ENCODE results near the gene ATXN10.

The ATXN10 gene

DNA sequence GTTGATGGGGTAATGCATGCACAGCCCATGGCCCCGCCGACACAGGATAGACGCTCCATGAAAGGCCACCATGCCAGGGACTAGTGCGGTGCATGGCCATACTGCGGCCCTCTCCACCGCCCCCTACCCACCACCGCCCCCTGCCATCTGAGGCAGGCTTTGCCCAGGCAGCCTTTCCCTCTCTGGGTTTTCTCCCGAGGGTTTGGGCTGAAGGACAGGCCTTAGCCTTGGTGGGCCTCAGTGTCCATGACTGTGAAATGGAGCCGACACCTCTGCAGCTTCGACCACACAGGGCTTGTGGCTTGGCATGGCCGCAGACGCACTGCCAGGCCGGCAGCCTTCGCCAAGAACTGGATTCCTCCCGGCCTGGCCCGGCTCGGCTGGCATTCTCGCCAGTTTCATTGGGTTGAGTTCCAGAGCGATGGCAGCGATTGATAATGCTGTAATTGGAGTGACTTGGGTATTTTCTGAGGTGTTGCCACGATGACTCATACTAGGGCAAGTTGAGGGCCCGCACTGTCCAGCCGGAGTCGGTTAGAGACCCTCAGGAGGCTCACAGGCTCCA, 194.0 kb downstream of the ATXN10 start:
- no peak for DNase-seq

DNA sequence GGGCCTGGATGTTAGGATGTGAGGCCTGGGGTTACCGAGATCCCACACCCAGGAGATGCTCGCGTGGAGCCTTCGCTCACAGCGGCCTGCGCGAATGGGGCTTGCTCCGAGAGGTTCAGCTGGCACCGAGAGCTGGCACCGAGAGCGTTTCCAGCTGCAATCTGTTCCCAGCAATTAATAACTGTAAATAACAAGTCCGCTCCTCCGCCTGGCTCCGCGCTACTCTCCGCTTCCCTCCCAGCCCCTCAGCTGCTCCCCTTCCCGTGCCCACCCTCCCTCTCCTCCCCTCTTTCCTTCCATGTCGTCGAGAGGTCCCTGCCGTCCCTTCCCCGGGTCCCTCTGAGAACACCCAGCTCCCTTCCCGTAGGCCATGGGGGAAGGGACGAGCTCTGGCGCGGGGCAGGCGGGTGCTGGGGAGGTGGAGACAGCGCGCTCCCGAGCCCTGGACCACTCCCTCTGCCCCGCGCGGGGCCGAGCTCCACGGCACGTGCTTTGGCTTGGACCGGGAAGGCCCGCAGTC, 194.6 kb downstream of the ATXN10 start:
- DNase-seq, result no peak

DNA sequence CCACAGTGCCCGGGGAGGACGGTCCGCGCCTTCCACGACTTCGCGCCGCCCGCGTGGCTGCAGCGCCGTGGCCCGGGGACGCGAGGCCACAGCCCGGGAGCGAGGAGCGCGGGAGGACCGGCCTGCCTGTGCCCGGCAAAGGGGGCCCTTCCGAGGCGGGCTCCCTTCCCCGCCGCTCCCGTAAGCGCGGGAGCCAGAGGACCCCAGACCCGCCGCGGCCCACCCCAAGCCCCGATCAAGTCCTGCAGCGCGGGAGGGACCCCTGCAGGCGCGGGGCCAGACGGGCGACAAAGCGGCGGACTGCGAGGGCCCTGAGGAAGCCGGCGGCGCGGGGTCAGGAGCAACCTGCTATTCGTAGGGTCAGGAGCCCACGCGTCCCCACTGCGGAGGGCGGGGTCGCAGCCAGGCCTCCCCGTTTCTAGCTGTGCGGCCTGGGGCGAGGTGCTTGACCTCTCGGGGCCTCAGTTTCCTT, 195.0 kb downstream of the ATXN10 start:
- no peak for DNase-seq

DNA sequence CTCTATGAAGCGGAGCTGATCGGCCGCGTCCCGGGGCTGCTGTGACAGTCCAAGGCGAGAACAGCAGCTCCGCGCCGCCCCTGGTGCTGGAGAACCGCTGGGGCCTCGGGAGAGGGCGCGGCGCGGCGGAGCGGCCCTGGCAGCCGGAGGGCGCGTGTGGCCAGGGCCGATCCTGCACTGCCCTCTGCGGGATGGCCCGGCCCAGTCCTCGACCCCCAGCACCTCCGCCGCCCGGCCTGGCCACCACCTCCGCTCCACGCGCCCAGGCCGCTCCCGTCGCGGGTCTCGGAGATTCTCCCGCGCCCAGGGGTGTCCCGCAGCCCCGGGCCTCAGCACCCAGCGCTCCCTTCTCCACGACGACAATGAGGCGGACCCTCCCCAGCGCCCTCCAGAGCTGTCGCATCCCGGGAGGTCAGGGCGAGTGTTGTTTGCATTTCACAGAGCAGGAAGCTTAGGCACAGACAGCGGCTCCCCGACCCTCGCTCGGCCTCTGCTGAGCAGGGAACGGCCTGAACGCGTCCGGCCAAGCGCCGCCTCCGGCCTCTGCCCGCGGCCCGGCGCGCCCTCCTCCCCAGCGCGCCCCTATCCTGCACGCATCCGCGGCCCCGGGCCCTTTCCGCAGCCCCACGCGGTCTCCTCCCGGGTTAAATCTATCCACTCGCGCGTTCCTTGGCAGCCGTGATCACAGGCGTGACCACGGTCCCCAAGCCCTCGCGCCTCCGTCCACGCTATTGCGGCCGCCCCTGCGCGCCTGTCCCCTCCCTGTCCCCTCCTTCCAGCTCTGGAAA, 195.7 kb downstream of the ATXN10 start:
- DNase-seq, result no peak

DNA sequence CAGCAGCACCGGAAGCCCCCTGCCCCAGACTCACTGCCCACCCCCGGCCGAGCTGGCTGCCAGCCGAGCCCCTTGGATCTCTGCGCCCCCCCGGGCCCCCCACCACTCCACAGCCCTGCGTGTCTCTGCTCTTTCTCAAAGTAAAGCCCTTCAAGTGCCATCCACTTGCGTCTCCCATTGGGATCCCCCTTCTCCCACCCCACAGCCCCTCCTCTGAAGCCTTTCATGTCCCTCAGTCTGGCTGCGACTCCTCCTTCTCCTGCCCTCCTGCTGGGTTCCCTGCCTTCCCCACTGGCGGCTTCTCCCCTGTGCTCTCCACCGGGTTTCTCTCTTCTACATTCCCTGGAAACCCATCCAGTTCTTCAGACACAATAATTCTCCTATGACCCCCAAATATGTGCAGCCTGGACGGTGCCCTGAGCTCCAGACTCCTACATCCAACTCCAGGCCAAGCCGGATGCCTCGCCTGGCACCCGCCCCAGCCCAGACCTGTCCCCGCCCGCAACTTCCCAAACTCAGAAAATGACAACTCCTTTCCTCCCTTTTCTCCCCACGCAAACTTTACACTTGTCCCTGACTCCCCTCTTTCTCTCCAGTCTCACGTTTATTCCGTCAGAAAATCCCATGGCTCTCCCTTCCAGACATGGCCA, 196.4 kb downstream of the ATXN10 start:
- DNase-seq, result no peak

DNA sequence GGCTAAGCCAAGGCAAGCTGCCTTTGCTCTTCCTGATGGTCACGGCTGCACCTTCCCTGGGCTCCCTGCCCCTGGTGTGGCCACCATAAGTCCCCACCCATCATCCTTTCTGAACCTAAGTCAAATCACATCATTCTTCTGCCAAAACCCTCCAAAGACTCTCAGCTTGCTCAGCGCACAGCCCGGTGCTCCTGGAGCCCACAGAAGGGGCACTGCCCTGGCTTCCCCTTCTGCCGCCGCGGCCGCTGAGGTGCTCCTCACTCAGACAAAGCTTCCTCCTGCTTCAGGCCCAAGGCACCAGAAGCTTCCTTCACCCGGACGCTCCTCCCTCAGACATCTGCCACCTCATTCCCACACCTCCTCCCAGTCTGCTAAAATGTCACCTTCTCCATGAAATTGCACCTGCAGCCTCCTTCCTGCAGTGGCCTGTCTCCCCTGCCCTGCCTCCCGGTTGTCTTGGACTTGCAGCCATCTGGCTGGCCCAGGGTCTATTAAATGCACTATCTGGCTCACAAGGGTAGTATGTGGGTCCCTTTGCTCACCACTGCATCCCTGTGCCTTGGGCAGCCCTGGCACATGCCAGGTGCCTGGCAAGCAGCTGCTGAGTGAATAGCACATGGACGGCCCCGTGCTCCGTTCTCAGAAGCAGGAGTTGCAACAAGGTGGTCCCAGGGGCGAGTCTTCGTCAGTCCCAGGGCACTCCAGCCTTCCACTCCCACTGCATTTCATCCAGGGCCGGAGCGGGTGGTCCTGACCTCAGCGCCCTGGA, 197.1 kb downstream of the ATXN10 start:
- DNase-seq, result no peak

DNA sequence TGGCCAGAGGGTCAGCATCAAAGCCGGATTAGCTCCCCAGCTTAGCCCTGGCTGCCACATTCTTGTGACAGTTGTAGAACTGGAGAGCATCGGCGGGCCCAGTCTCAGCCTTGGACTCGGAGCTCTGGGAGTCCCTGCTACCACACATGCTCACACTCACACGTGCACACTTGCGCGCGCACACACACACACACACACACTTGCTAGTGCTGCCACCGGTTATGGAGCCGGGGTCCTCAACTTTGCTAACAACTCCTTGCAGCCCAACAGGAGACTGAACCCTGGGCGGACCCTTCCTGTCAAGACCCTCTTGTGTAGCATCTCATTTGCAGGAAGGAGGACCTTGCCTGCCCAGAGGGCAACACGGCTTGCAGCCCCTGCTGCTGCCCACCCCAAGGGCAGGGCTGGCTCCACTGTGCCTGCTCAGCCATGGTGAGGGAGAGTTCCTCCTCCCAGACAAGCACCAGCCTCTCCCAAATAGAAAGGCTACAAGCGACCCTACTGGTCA, 197.8 kb downstream of the ATXN10 start:
- DNase-seq, result no peak

DNA sequence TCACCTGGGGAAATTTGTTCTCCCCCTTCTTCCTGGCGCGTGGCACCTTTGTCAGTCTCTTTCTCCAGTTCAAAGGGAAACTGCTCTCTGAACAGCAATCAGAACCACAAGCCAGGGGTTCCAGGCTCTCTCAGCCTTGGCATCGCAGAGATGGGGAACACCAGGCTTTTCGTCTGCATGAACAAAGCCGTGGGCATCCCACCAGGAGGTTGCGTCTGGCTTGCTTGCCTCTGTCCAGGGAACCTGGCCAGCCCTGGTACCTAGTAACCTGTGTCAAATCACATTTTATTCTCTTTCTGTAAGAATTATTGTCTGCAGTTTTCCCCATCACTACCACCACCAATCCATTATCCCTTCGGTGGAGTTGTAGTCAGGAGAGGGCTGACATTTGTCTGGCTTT, 198.4 kb downstream of the ATXN10 start:
- no peak for DNase-seq

DNA sequence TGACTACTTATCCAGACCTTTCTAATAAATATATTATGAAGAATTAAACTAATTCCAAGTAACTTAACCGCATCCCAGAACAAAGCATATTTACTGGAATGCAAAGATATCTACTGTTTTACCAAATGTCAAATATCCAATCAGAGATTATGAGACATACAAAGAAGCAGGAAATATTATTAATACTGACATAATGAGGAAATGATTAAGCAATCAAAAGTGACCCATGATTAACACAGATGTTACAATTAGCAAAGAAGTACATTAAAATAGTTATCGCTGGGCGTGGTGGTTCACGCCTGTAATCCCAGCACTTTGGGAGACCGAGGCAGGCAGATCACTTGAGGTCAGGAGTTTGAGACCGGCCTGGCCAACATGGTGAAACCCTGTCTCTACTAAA, 200.1 kb downstream of the ATXN10 start:
- no peak for DNase-seq

DNA sequence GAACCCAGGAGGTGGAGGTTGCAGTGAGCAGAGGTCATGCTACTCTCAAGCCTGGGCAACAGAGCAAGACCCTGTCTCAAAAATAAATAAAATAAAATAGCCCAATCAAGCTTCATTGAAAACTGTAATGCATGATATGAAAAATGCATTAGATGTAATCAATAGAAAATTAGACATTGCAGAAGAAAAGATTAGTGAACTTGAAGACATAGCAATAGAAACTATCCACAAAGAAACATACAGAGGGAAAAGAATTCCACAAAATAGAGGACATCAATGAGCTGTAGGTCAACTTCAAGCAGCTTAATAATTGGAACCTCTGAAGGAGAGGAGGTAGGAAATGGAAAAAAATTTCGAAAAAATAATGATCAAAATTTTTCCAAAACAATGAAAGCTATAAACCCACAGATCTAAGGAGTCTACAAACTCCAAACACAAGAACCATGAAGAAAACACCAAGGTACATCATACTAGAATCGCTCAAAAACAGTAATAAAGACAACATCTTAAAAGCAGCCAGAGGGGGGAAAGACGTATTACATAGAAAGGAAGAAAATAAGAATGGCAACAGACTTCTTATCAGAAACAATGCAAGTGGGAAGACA, 201.1 kb downstream of the ATXN10 start:
- DNase-seq, result no peak

DNA sequence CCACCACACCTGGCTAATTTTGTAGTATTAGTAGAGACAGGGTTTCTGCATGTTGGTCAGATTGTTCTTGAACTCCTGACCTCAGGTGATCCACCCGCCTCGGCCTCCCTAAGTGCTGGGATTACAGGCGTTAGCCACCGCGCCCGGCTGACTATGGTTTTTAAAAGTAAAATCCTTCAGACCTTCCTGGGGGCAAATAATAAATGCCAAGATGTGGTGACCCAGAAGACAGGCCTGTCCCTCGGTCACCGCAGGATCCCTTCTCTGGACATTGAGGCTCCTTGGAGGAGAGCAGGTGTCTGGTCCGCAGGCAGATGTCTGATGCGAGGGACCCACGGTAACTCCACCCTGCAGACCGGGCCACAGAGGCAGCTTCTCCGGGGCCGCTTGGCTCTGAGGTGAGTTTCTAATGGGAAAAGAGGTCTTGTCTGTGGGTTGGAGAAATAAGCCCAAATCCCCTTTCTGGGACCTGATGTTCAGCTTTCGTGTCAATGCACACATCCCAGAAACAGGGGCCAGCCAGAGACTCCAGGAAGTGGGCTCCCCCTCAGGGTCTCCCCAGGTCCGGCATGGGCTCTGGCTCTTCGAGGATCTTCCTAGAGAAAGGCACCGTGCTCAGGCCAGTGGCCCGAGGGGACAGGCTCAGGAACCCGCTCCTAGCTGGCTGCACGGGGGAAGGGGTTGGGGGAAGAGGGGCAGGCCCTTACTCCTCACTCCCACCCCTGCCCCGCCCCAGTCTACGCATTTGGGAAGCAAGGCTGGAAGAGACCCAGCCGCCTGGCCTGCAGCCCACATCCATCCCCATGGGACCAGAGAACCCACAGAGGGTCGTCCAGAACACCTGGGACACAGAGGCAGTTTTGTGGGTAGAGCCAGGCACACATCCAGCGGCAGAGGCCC, 204.8 kb downstream of the ATXN10 start:
- no peak for DNase-seq

DNA sequence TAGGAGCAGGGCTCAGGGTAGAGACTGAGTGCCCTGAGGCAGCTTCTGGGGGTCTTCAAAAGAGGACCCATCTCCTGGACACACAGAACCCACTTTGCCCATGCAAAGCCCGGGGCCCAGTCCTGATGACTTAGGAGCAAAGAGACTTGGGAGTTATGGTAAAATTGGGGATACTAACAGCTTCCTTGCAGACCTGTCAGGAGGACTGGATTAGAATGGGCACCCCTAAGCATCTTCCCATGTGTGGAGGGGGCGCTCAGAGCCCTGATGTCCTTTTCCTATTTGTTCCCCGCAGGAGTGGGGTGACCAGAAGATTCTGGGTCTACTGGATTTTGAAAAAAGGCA, 205.4 kb downstream of the ATXN10 start:
- no peak for DNase-seq

DNA sequence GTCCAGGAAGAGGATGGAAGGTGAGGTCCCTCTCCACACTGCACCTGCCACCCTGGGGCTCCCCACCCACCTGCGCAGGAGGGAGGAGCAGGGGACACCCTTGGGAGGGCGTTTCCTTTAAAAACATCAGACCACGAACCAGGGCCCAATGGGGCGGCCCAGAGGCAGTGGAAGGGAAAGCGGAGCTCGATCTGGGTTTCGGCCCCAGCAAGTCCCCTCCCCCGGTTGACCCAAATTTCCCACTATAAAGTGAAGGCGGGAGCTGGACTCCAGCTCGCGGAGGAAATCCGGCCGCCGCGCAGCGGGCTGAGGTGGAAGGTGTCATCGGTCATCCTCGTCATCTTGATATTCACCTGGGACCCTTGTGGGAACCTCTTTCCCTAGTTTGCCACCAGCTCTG, 206.0 kb downstream of the ATXN10 start:
- no peak for DNase-seq

DNA sequence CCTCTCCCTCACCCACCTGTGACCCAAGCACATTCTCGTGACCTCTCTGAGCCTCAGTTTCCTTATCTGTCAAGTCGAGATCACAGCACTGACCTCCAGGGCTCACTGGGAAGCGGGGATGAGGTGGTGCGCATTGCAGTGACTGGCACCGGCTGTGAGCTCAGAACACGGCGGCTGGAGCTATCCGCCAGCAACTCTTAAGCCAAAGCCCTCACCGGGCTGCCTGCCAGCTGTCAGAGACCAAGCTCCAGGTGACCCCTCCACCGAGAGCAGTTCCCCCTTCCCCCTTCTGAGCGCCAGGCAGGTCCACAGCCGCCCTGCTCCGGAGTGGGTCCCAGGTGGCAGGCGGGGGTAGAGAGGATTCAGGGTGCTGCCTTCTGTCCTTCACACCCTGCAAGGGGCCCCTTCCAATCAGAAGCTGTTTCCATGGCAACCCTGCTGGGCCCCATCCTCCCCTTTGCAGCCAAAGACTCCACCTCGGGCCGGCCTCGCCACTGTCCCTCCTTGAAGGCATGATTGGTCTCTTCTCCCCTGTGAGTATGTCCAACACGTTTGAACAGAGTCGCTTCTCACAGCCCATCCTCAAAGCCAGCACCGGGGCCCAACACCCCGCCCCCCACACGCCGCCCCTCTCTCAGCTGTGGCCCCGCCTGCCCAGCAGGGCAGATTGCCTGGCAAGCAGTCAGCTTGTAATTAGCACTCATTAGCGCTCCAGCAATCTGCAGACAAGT, 206.6 kb downstream of the ATXN10 start:
- DNase-seq, result no peak

DNA sequence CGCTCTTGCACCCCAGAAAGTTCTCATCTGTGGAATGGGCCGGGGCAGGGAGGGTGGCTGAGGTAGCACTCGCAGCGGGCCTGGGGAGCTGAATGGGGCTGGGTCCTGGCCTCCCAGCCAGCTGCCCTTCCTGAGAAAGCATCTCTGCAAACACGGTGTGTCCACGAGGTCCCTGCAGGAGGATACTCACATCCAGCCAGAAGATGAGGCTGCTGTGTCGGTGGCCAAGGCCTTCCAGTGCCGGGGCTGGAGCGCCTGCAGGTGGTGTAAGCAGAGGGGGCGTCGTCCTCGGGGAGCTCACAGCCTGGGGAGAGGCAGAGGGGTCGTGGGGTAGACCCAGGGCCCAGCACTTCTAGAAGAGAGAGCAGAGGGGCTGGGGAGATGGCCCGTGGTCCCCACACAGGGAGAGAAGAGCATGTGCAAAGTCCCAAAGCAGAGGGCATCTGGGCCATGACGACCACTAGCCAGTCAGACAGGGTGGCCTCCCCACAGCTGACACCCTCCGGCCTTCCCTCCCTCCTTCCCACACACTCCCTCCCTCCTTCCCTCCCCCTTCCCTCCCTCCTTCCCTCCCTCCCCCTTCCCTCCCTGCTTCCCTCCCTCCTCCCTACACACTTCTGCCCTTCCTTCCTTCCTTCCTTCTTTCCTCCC, 207.4 kb downstream of the ATXN10 start:
- no peak for DNase-seq

DNA sequence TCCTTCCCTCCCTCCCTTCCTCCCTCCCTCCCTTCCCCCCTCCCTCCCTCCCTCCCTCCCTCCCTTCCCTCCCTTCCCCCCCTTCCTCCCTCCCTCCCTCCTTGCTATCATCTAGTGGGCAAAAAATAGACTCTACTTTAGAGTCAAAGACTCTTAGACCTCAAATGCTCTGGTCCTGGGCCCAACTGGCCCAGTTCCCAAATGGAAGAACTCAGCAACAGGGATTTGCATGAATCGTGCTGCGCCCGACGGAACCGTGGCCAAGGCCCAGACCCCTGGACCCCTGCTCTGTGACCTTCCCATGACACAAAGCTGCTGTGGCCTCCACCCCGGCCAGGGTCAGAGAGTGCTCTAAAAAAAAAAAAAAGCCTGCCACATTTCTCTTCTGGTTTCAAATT, 207.9 kb downstream of the ATXN10 start:
- no peak for DNase-seq

DNA sequence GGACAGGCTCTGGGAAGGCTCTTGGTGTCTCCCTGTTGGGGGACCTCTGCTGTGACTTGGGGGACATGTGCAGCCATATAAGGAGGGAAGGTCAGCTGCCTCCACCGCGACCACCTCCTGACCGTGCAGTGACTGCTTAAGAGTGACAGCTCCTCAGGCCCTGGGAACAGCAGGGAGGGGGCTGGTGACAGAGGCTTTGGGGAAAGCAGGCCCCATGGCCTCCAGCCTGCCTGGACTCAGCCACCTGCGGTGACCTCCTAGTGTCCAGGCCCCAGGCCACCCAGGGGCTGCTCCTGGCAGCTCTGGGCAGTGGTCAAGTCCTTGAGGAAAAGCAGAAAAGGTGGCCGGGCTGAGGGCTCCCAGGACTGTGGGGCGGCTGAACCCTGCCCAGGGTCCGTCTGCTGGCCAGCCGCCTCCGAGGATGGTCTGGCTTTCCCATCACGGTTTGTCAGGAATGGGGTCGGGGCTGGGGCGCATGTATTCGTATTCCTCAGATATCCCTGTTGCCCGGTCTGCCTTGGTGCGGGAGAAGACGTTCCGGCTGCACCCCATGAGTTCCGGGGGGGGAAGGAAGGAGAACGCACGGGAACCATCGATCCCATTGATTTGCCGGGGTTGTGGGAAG, 208.6 kb downstream of the ATXN10 start:
- DNase-seq, result no peak

DNA sequence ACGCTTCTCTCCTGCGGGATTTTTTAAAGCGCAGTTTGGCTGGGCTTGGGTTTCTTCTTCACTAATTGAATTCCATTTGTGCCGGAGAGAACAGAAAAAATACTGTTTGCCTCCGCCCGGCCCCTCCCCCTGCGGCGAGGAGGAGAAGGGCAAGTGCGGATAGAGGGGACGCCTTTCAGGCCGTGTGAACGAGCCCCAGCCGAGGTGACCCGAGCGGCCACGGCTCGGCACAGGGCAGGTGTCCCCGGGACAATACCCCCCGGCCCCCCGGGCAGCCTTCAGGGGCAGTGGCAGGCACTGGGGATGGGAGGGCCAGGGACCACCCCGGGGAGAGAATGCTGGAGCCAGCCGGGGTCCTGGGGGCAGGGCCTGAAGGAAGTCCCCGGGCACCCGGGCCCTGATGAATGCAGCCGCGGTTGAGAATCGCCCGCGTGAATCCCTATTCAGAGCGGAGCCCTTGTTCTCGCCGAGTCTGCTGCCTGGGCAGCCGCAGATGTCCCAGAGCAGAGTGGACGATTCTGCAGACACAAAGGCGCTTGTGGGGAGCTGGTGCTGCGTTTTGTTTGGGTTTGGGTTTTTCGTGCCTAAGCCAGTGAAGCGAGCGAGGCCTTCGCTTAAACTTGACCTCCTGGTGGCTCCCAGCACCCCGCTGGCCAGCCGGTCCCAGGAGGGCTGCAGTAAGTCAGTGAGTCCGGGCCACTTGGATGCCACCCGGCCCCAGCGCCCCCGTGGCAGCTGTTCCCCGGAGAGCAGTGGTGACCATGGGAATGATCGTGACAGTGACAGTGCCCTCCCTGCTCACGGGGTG, 209.3 kb downstream of the ATXN10 start:
- peak in 1 of 2 donors; percentile 30 for DNase-seq

DNA sequence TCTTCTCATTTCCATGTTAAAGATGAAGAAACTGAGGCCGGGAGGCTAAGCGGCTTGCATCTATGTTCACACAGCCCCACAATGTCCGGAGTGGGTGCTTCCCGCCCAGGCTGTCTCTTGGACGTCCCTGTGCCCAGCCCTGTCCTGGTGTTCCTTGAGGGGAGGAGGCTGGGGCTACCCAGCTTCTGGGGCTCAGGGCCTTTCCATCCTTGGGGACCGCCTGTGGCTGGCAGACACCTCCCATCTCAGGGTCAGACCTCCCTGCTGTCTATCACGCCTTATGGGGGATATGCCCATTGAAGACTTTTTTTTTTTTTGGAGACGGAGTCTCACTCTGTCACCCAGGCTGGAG, 209.9 kb downstream of the ATXN10 start:
- DNase-seq, result no peak

Data from hippocampal formation (tissue), 2 donors.